ENCODE data around the gene AKR1E2. TPM values are rescaled to one million over a fixed set of nuclear protein-coding genes. Genes with fewer than 3 reads are reported as not detected.

The AKR1E2 gene
- total RNA-seq, 4 donors from 2014 or later = 2.1 to 6.7 (median 5.5) TPM; not detected in 1

DNA sequence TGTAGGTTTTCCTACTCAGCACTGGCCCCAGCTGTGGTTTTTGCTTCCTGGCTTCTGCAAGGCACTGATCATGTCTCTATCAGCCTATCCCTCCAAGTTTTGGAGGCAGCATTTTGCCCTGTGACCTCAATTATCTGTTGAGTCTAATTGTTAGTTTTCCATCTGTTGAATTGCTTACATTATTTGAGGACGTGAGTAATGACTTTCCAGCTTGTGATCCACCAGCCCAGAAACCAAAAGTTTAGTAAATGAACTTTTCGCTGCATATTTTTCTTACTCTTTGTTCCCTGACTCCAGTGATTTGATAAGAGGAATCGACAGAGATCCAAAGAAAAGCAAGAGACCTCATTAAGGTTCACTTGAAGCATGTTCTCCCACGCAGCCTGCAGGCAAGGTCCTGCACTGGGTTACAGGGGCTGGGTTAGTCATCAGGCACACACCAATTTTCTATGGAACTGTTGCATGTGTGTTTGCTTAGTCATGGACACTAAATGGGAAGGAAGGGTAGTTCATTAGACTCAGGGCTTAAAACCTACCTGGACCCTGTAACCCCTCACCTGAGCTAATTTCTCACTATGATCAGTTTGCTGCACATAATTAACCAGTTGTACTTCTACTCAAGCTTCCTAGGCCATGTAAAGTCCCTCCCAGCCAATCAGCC is 57.2 kb downstream of the AKR1E2 start:
- TF ChIP-seq, protein P1, sequence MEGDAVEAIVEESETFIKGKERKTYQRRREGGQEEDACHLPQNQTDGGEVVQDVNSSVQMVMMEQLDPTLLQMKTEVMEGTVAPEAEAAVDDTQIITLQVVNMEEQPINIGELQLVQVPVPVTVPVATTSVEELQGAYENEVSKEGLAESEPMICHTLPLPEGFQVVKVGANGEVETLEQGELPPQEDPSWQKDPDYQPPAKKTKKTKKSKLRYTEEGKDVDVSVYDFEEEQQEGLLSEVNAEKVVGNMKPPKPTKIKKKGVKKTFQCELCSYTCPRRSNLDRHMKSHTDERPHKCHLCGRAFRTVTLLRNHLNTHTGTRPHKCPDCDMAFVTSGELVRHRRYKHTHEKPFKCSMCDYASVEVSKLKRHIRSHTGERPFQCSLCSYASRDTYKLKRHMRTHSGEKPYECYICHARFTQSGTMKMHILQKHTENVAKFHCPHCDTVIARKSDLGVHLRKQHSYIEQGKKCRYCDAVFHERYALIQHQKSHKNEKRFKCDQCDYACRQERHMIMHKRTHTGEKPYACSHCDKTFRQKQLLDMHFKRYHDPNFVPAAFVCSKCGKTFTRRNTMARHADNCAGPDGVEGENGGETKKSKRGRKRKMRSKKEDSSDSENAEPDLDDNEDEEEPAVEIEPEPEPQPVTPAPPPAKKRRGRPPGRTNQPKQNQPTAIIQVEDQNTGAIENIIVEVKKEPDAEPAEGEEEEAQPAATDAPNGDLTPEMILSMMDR (IDR thresholded peaks at IDR 0.05 in 4 of 5, conservative IDR thresholded peaks at IDR 0.05 in 1 of 5) = no peak
- TF ChIP-seq POLR2A (IDR thresholded peaks at IDR 0.05) = no peak
- no peaks in the 10 kb centered on the region for H3K9me3 ChIP-seq
- ATAC-seq (no peak), DNase-seq (no peak)
- in situ Hi-C loops (cut with MboI; ENCODE audit: low sequenced_read_pairs in 4 of 4) (no loop called here), intact Hi-C loops (cut with DNase I; ENCODE audit: low total_unique reads) (no loop called here)
- no peaks in the 10 kb centered on the region for H3K4me1 ChIP-seq
- H3K27ac ChIP-seq = no peak overlapping the region
- H3K27me3 ChIP-seq = no peaks in the 10 kb centered on the region
- H3K4me3 ChIP-seq = no peak overlapping the region
- H3K36me3 ChIP-seq = no peaks in the 10 kb centered on the region

DNA sequence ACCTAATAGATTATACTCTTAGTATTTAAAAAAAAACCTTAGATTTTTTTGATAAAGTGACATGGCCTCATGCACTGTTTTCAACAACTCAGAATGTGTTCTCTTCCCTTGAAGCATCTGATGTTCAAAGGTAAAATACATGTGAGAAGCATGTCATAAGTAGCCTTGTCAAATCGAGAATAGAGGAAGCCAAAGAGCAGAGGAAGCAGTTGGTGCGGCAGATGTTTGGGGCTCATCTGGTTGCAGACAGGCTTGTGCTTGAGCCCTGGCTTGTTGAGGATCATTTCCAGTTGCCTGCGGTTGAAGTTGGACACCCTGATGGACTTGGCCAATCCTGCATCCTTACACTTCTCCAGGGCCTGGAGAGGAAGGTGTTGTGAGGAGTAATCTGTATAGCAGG is 59.2 kb downstream of the AKR1E2 start:
- in situ Hi-C loops (cut with MboI; ENCODE audit: low sequenced_read_pairs in 4 of 4) = no loop called here
- Histone ChIP-seq H3K4me1 (no peaks in the 10 kb centered on the region), H3K27me3 (no peaks in the 10 kb centered on the region), H3K4me3 (no peak overlapping the region), H3K36me3 (no peaks in the 10 kb centered on the region), H3K9me3 (no peaks in the 10 kb centered on the region), H3K27ac (no peak overlapping the region)
- TF ChIP-seq, protein P1 (IDR thresholded peaks at IDR 0.05 in 4 of 5, conservative IDR thresholded peaks at IDR 0.05 in 1 of 5) = no peak
- TF ChIP-seq POLR2A (IDR thresholded peaks at IDR 0.05) = no peak
- intact Hi-C loops (cut with DNase I; ENCODE audit: low total_unique reads) = no loop called here
- DNase-seq (no peak), ATAC-seq (no peak)

DNA sequence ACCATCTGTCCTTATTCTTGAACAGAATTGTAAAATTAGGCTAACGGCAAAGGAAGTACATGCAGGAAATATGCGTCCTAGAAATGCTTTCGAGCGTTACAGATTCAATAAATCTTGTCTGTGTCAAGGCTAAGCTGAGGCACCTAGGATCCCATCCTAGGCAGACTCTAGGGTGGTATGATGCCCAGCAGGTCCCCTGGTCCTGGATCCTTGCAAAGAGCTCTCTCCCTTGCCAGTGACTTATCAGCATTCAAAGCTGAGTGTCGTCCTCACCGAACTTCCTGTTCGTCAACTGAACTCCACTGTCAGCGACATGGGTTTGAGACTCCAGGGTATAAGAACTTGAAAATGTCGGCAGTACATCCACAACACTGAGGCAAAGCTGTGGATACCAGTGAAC is 61.5 kb downstream of the AKR1E2 start:
- H3K4me1 ChIP-seq = no peaks in the 10 kb centered on the region
- ATAC-seq (no peak), DNase-seq (no peak)
- H3K4me3 ChIP-seq = no peak overlapping the region
- no peaks in the 10 kb centered on the region for H3K36me3 ChIP-seq
- H3K9me3 ChIP-seq = no peaks in the 10 kb centered on the region
- in situ Hi-C loops (cut with MboI; ENCODE audit: low sequenced_read_pairs in 4 of 4) = no loop called here
- H3K27me3 ChIP-seq = no peaks in the 10 kb centered on the region
- intact Hi-C loops (cut with DNase I; ENCODE audit: low total_unique reads) = no loop called here
- TF ChIP-seq POLR2A (IDR thresholded peaks at IDR 0.05) = no peak
- TF ChIP-seq, protein P1 (IDR thresholded peaks at IDR 0.05 in 4 of 5, conservative IDR thresholded peaks at IDR 0.05 in 1 of 5) = no peak
- no peak overlapping the region for H3K27ac ChIP-seq

DNA sequence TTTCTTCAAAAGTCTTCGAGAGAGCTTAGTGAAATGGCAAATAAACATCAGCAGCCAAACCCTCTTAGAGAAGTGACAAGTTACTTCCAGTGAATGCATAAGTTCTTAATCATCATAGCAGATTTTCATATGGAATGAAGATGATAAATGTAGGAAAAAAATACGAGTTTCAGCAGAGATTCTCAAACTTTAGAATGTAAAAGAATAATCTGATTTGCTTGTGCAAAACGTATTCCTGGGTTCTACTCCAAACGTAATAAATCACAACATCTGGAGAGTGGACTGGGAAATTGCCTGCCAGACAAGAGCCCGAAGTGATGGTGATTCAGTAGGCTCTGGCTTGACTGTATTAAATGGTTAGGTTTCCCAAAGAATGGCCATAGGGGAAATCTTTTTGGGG is 62.2 kb downstream of the AKR1E2 start:
- TF ChIP-seq, protein P1 (IDR thresholded peaks at IDR 0.05 in 4 of 5, conservative IDR thresholded peaks at IDR 0.05 in 1 of 5) = no peak
- TF ChIP-seq POLR2A (IDR thresholded peaks at IDR 0.05) = no peak
- no peak for DNase-seq
- H3K27ac ChIP-seq = no peak overlapping the region
- H3K4me3 ChIP-seq = no peak overlapping the region
- H3K36me3 ChIP-seq = no peaks in the 10 kb centered on the region
- intact Hi-C loops (cut with DNase I; ENCODE audit: low total_unique reads) (no loop called here), in situ Hi-C loops (cut with MboI; ENCODE audit: low sequenced_read_pairs in 4 of 4) (no loop called here)
- ATAC-seq = no peak
- H3K4me1 ChIP-seq = no peaks in the 10 kb centered on the region
- no peaks in the 10 kb centered on the region for H3K9me3 ChIP-seq
- no peaks in the 10 kb centered on the region for H3K27me3 ChIP-seq

DNA sequence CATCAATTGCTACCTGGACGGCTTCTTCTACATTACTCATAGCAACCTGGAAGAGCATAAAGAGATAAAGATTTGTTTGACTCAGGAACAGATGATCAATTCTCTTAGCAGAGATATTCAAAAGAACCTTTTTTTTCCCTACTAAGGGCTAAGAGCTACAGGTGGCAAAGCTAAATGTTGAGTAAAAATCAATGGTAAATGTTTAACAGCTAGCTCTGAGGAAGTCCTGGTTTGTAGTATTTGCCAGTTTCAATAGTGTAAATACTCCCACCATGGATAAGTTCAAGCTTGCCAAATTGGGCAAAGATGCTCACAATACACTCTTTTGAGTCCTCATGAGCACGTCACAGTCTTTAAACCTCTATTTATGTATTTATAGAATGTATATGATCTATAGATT is 64.0 kb downstream of the AKR1E2 start:
- no peak overlapping the region for H3K4me3 ChIP-seq
- intact Hi-C loops (cut with DNase I; ENCODE audit: low total_unique reads) (no loop called here), in situ Hi-C loops (cut with MboI; ENCODE audit: low sequenced_read_pairs in 4 of 4) (no loop called here)
- no peak for DNase-seq
- TF ChIP-seq, protein P1 (IDR thresholded peaks at IDR 0.05 in 4 of 5, conservative IDR thresholded peaks at IDR 0.05 in 1 of 5) = no peak
- TF ChIP-seq POLR2A (IDR thresholded peaks at IDR 0.05) = no peak
- H3K36me3 ChIP-seq = no peaks in the 10 kb centered on the region
- H3K4me1 ChIP-seq = no peaks in the 10 kb centered on the region
- no peak overlapping the region for H3K27ac ChIP-seq
- no peaks in the 10 kb centered on the region for H3K9me3 ChIP-seq
- no peak for ATAC-seq
- no peaks in the 10 kb centered on the region for H3K27me3 ChIP-seq

Measured in gastrocnemius medialis (tissue), 4 donors.